ENCODE results near the gene PNPLA6. TPM values are rescaled to one million over a fixed set of nuclear protein-coding genes. Genes with fewer than 3 reads are reported as not detected.
"Not testable (repeated sequence)": the region's sequence is repeated elsewhere in the genome, so short reads cannot be mapped to it uniquely, and the experiment has no call there.

PNPLA6 gene
- polyA plus RNA-seq, 1 donor, result 34.7 TPM

- DNase-seq, result peak; percentile 94
Measured at GRCh38 chr19:7533925-7534480, 1.5 kb upstream of the PNPLA6 start.

DNA sequence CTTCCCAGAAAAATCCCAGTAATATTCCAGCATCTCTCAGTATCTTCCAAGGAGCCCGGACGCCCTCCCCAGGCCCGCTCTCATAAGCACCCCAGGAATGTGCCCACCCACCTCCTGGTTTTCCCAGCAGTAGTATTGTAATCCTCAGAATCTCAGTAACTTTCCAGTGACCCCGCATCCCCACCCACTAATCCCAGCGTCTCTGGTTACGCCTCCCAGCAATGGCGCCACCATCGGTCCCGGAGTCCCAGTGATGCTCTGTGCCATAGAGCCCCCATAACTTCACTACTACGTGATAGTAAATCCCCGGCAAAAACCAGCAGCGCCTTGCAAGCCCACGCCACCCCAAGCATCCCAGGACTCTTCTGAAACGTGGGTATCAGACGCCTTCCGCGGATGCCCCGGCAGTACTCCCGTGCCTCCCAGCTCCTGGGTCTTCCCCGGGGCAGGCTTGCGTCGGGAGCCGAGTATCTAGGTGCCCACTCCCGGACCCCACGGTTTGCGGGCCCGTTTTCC is 928 bp upstream of the PNPLA6 start:
- peak; percentile 87 for DNase-seq

GRCh38 chr19:7535998-7536695 is 630 bp downstream of the PNPLA6 start:
- DNase-seq, result no peak

GRCh38 chr19:7538990-7539389 is 3.5 kb downstream of the PNPLA6 start:
- not testable (repeated sequence) for DNase-seq

GRCh38 chr19:7539827-7540425 is 4.4 kb downstream of the PNPLA6 start:
- no peak for DNase-seq

DNA sequence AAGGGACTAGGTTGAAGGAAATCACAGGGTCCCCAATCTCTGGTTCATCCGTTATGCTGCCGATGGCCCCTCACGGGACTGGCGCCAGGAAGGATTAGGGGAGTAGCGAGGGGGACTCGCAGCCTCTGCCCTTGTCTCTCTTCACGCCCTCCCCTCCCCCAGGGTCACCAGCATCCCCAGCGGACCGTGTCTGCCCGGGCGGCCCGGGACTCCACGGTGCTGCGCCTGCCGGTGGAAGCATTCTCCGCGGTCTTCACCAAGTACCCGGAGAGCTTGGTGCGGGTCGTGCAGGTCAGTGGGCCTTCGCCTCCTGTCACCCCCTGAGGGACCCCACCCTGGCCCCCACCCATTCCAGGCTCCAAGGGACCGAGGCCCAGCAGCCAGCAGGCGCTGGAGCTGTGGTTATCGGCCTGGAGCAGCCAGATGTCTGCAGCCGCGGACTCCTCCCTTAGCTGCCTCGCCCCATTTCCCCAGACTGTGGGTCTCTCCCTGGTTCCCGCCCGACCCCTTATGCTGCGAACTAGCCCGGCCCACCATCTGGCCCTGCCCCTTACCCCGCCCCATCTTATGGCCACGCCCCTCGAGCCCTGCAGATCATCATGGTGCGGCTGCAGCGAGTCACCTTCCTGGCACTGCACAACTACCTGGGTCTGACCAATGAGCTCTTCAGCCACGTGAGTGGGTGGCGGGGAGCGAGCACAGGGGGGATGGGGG is 5.4 kb downstream of the PNPLA6 start:
- no peak for DNase-seq

- no peak for DNase-seq
Measured at GRCh38 chr19:7541475-7541824, 5.9 kb downstream of the PNPLA6 start.

DNA sequence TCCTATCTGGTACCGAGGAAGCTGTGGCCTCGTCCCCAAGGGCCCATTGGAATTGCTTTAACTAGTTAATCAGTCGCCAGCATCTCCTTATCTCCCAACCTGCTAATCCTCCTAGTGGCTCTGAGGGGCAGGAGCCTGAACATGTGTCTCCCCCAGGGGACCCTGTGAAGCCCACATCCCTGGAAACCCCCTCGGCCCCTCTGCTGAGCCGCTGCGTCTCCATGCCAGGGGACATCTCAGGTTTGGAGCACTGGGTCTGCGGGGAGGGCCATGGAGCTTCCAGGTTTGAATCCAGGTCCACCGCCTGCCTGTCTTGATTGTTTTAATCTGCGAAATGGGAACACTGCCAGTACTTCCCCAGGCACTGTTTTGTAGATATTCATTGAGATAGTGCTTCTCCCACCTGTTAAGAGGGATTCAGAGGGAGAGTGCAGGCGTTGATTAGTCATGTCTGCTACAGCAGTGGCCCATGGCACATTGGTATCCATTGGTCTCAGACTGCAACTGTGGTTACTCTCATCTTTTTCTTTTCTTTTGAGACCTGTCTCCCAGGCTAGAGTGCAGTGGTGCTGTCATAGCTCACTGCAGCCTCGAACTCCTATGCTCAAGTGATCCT is 6.4 kb downstream of the PNPLA6 start:
- DNase-seq, result no peak

- DNase-seq, result no peak
Measured at GRCh38 chr19:7542556-7543348, 7.2 kb downstream of the PNPLA6 start.

GRCh38 chr19:7544626-7545025 is 9.1 kb downstream of the PNPLA6 start:
- no peak for DNase-seq

- DNase-seq, result no peak
Measured at GRCh38 chr19:7545300-7545699, 9.8 kb downstream of the PNPLA6 start.

DNA sequence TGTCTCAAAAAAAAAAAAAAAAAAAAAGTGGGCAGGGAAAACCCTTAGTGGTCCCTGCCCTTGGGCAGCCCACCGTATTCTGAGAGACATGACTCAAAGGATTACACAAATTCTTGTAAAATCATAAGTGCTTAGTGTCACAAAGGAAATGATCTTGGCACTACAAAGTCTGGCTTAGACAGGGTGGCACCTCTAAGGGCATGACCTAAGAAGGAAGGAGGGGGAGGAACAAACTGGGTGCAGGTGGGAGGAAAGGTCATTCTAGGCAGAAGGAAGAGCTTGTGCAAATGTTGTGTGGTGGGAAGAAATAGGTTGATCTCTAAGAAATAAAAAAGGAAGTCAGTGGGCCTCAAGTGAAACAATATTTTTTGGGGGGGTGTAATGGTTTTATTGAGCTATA is 10.4 kb downstream of the PNPLA6 start:
- DNase-seq, result no peak

GRCh38 chr19:7547159-7547558 is 11.6 kb downstream of the PNPLA6 start:
- DNase-seq, result no peak

- no peak for DNase-seq
Measured at GRCh38 chr19:7549429-7550148, 14.1 kb downstream of the PNPLA6 start.

GRCh38 chr19:7550169-7550770 is 14.8 kb downstream of the PNPLA6 start:
- no peak for DNase-seq

GRCh38 chr19:7550987-7551761 is 15.7 kb downstream of the PNPLA6 start:
- DNase-seq, result peak; percentile 77

GRCh38 chr19:7552781-7553180 is 17.3 kb downstream of the PNPLA6 start:
- no peak for DNase-seq

- DNase-seq, result no peak
Measured at GRCh38 chr19:7554565-7554964, 19.0 kb downstream of the PNPLA6 start.

GRCh38 chr19:7554990-7555864 is 19.7 kb downstream of the PNPLA6 start:
- no peak for DNase-seq
